IMR-90 (cell line): ENCODE data around the gene HIGD2B. TPM values are rescaled to one million over a fixed set of nuclear protein-coding genes. Genes with fewer than 3 reads are reported as not detected.

Experiments used
- ATAC-seq: fragments of 200-7000 bp; cut with Tn5 transposase; 2 replicates; pipeline ENCODE4 v1.9.1; 2020; ENCODE audit warnings: low read depth, mild to moderate bottlenecking, moderate library complexity
- BruUV-seq: library from RNA; stranded (reverse); fragments of 400-500 nt; replicated peaks from 2 replicates; lab custom pipeline; 2021; lab: Mats Ljungman, UMichigan
- CTCF ChIA-PET: fragments of 300-600 bp; formaldehyde crosslinking; extraction: SDS; loops from one replicate; lab custom pipeline; 2021; ENCODE audit warnings: antibody characterized with exemption; lab: Yijun Ruan, JAX
- POLR2A ChIA-PET: fragments of 300-600 bp; sonication (Branson Sonifier 250); formaldehyde crosslinking; loops from one replicate; lab custom pipeline; 2022; ENCODE audit warnings: antibody characterized with exemption; ENCODE audit not compliant: unreplicated experiment; lab: Charles Lee
- DNase-seq: peaks from one replicate; pipeline ENCODE4 v3.0.0; 2013
- H2AFZ ChIP-seq: replicated peaks from 2 replicates; pipeline ENCODE3; 2013; ENCODE audit warnings: low read length, mild to moderate bottlenecking; ENCODE audit not compliant: poor library complexity
- H2AK5ac ChIP-seq: 2 replicates; pipeline ENCODE4 v1.6.1; 2013; ENCODE audit warnings: low read depth, low read length, inconsistent platforms
- H2AK9ac ChIP-seq: replicated peaks from 2 replicates; pipeline ENCODE3; 2013; ENCODE audit warnings: mild to moderate bottlenecking, low read depth, low read length, moderate library complexity; ENCODE audit not compliant: poor library complexity
- H2BK120ac ChIP-seq: 2 replicates; pipeline ENCODE4 v1.6.1; 2013; ENCODE audit warnings: low read depth, low read length, inconsistent platforms
- H2BK15ac ChIP-seq: 3 replicates; pipeline ENCODE4 v1.6.1; 2013; ENCODE audit warnings: low read depth, low read length, inconsistent platforms
- H2BK20ac ChIP-seq: 2 replicates; pipeline ENCODE4 v1.6.1; 2013; ENCODE audit warnings: low read depth, mild to moderate bottlenecking, inconsistent platforms, low read length, moderate library complexity
- H2BK5ac ChIP-seq: 2 replicates; pipeline ENCODE4 v1.6.1; 2013; ENCODE audit warnings: mild to moderate bottlenecking, low read depth, low read length, inconsistent platforms; ENCODE audit not compliant: poor library complexity, severe bottlenecking
- H3K14ac ChIP-seq: replicated peaks from 2 replicates; pipeline ENCODE4 v1.6.1; 2013; ENCODE audit warnings: low read depth, low read length, inconsistent platforms
- H3K18ac ChIP-seq: 2 replicates; pipeline ENCODE4 v1.6.1; 2013; ENCODE audit warnings: low read depth, low read length, control low read depth
- H3K23ac ChIP-seq: 2 replicates; pipeline ENCODE4 v1.6.1; 2013; ENCODE audit warnings: low read depth, low read length, inconsistent platforms
- H3K27ac ChIP-seq: 2 replicates; pipeline ENCODE4 v1.5.1; 2013; ENCODE audit warnings: mild to moderate bottlenecking, control low read depth, low read length; ENCODE audit not compliant: insufficient read depth
- H3K27me3 ChIP-seq: 2 replicates; pipeline ENCODE4 v1.6.1; 2013; ENCODE audit warnings: low read length; ENCODE audit not compliant: control insufficient read depth, insufficient read depth
- H3K36me3 ChIP-seq: 2 replicates; pipeline ENCODE4 v1.6.1; 2013; ENCODE audit warnings: low read length, mixed read lengths; ENCODE audit not compliant: control insufficient read depth, insufficient read depth
- H3K4ac ChIP-seq: 2 replicates; pipeline ENCODE4 v1.6.1; 2013; ENCODE audit warnings: low read depth, low read length, inconsistent platforms
- H3K4me1 ChIP-seq: 2 replicates; pipeline ENCODE4 v1.6.1; 2013; ENCODE audit warnings: low read length, mixed read lengths; ENCODE audit not compliant: control insufficient read depth, insufficient read depth
- H3K4me2 ChIP-seq: 2 replicates; pipeline ENCODE4 v1.6.1; 2013; ENCODE audit warnings: low read depth, mild to moderate bottlenecking, control low read depth, low read length, moderate library complexity
- H3K4me3 ChIP-seq: 2 replicates; pipeline ENCODE4 v1.5.1; 2013; ENCODE audit warnings: low read depth, mild to moderate bottlenecking, control low read depth, low read length, moderate library complexity; ENCODE audit not compliant: insufficient read depth
- H3K56ac ChIP-seq: 2 replicates; pipeline ENCODE4 v1.6.1; 2013; ENCODE audit warnings: low read length, inconsistent platforms; ENCODE audit not compliant: insufficient read depth; ENCODE audit errors: extremely low read depth
- H3K79me1 ChIP-seq, 2 experiments: 2 replicates each; pipeline ENCODE4 v1.6.1; 2013; ENCODE audit warnings: low read length in 2 of 2, inconsistent platforms in 1 of 2, low read depth in 1 of 2
- H3K9ac ChIP-seq: 2 replicates; pipeline ENCODE4 v1.6.1; 2013; ENCODE audit warnings: low read depth, low read length, control low read depth
- H3K9me1 ChIP-seq: 2 replicates; pipeline ENCODE4 v1.6.1; 2013; ENCODE audit warnings: low read length, inconsistent platforms; ENCODE audit not compliant: insufficient read depth
- H3K9me3 ChIP-seq: 2 replicates; pipeline ENCODE4 v1.6.1; 2013; ENCODE audit warnings: low read length; ENCODE audit not compliant: control insufficient read depth, insufficient read depth
- H4K20me1 ChIP-seq: 2 replicates; pipeline ENCODE4 v1.6.1; 2013; ENCODE audit warnings: low read length, inconsistent platforms; ENCODE audit not compliant: insufficient read depth
- H4K5ac ChIP-seq: 2 replicates; pipeline ENCODE4 v1.6.1; 2013; ENCODE audit warnings: mild to moderate bottlenecking, low read depth, low read length, control low read depth
- H4K8ac ChIP-seq, 2 experiments: 2 replicates each; pipeline ENCODE4 v1.6.1; 2013; ENCODE audit warnings: low read depth in 2 of 2, low read length in 2 of 2, control low read depth in 1 of 2, inconsistent platforms in 1 of 2
- H4K91ac ChIP-seq: 2 replicates; pipeline ENCODE4 v1.6.1; 2013; ENCODE audit warnings: low read depth, low read length, inconsistent platforms; ENCODE audit not compliant: insufficient read depth
- CEBPB ChIP-seq: IDR thresholded peaks from 2 replicates; pipeline ENCODE4 v1.6.1; 2012; ENCODE audit warnings: low read depth, low read length, improper control_type of control experiment
- MAFK ChIP-seq: IDR thresholded peaks from 2 replicates; pipeline ENCODE4 v1.6.1; 2012; ENCODE audit warnings: low read depth, low read length, improper control_type of control experiment
- NFE2L2 ChIP-seq: fragments of 150-350 bp; IDR thresholded peaks from 2 replicates; pipeline ENCODE4 v1.6.1; 2016; ENCODE audit warnings: low read depth, mild to moderate bottlenecking, low read length
- POLR2A ChIP-seq: IDR thresholded peaks from 2 replicates; pipeline ENCODE4 v1.6.1; 2012; ENCODE audit warnings: mild to moderate bottlenecking, low read depth, low read length
- RAD21 ChIP-seq: IDR thresholded peaks from 2 replicates; pipeline ENCODE4 v1.6.1; 2012; ENCODE audit warnings: low read length, improper control_type of control experiment
- SMC3 ChIP-seq: fragments of 150-350 bp; IDR thresholded peaks from 2 replicates; pipeline ENCODE4 v1.6.1; 2016; ENCODE audit warnings: low read depth, mild to moderate bottlenecking, antibody characterized with exemption, low read length, moderate library complexity
- WGBS, 2 experiments: methylation state at CpG; one replicate each; pipeline versions ENCODE4 v1.1.5 to v1.1.7; 2013; ENCODE audit warnings: missing lambda C conversion rate in 2 of 2; ENCODE audit not compliant: insufficient read length in 1 of 2; ENCODE audit errors: extremely low coverage in 2 of 2; 5-methylcytosine and 5-hydroxymethylcytosine counted together
- dilution Hi-C: fragments of 300-500 bp; cut with HindIII; formaldehyde crosslinking; loops from one replicate; pipeline ENCODE4 v1.14.3; 2018; ENCODE audit warnings: low sequenced_read_pairs; ENCODE audit not compliant: unreplicated experiment
- in situ Hi-C: fragments of 300-500 bp; cut with MboI; formaldehyde crosslinking; loops from 3 replicates; pipeline ENCODE4 v1.14.3; 2019; ENCODE audit warnings: low sequenced_read_pairs, inconsistent platforms, mixed read lengths
- intact Hi-C: fragments of 100-400 bp; cut with micrococcal nuclease; formaldehyde crosslinking; loops from 2 replicates; pipeline ENCODE4 v1.10.0; 2022
- polyA plus RNA-seq, 3 experiments: library from polyadenylated mRNA; depleted of rRNA; stranded (reverse); fragments of >200 nt; gene quantifications; 2 replicates each; pipeline ENCODE4 v1.2.3, GENCODE V29; 2012; ENCODE audit warnings: low replicate concordance in 1 of 3
- total RNA-seq: library from RNA; depleted of rRNA; stranded (reverse); fragments of >200 nt; gene quantifications from 2 replicates; pipeline ENCODE4 v1.2.3, GENCODE V29; 2012
- TF ChIP-seq, protein P1 (sequence below): conservative IDR thresholded peaks from 2 replicates; pipeline ENCODE4 v1.5.1; 2012; ENCODE audit warnings: mild to moderate bottlenecking, low read depth, low read length, improper control_type of control experiment
- TF ChIP-seq, protein P2 (sequence below): fragments of 150-350 bp; IDR thresholded peaks from 2 replicates; pipeline ENCODE4 v1.6.1; 2017; ENCODE audit warnings: mild to moderate bottlenecking, antibody characterized with exemption, low read length, low read depth

Gene HIGD2B
- total and polyA plus RNA-seq, 2 of the 4 experiments (the other 2 are of a cell fraction) = not detected

DNA sequence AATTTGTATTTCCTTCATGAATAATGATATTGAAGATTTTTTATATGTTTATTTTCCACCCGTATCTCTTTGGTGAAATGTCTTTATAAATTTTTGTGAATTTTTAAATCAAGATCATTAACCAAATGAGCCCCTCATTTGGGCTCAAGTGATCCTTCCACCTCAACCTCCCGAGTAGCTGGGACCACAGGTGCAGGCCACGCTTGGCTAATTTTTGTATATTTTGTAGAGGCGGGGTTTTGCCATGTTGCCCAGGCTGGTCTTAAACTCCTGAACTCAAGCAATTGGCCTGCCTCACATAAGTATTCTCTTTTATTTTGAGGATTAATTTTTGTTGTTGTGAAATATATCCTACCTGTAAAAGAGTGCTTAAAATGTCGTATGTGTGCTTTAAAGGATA, 5.0 kb upstream of the HIGD2B start:
- H2BK20ac ChIP-seq = no peak overlapping the region
- TF ChIP-seq, protein P1, sequence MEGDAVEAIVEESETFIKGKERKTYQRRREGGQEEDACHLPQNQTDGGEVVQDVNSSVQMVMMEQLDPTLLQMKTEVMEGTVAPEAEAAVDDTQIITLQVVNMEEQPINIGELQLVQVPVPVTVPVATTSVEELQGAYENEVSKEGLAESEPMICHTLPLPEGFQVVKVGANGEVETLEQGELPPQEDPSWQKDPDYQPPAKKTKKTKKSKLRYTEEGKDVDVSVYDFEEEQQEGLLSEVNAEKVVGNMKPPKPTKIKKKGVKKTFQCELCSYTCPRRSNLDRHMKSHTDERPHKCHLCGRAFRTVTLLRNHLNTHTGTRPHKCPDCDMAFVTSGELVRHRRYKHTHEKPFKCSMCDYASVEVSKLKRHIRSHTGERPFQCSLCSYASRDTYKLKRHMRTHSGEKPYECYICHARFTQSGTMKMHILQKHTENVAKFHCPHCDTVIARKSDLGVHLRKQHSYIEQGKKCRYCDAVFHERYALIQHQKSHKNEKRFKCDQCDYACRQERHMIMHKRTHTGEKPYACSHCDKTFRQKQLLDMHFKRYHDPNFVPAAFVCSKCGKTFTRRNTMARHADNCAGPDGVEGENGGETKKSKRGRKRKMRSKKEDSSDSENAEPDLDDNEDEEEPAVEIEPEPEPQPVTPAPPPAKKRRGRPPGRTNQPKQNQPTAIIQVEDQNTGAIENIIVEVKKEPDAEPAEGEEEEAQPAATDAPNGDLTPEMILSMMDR = no peak
- TF ChIP-seq SMC3 (no peak), CEBPB (no peak), RAD21 (no peak), POLR2A (no peak), MAFK (no peak), NFE2L2 (no peak)
- TF ChIP-seq, protein P2, sequence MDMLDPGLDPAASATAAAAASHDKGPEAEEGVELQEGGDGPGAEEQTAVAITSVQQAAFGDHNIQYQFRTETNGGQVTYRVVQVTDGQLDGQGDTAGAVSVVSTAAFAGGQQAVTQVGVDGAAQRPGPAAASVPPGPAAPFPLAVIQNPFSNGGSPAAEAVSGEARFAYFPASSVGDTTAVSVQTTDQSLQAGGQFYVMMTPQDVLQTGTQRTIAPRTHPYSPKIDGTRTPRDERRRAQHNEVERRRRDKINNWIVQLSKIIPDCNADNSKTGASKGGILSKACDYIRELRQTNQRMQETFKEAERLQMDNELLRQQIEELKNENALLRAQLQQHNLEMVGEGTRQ = no peak
- H3K14ac ChIP-seq = no peak overlapping the region
- H3K36me3 ChIP-seq = no peaks in the 10 kb centered on the region; the same call in 1 of the 2 replicates
- H2BK15ac ChIP-seq = no peak overlapping the region
- no peak overlapping the region for H3K56ac ChIP-seq
- no peaks in the 10 kb centered on the region for H3K27me3 ChIP-seq
- H3K4ac ChIP-seq = no peak overlapping the region
- no peaks in the 10 kb centered on the region for H3K4me1 ChIP-seq
- no peak overlapping the region for H3K23ac ChIP-seq
- no peak overlapping the region for H2AFZ ChIP-seq
- no peak overlapping the region for H2BK120ac ChIP-seq
- ChIA-PET POLR2A (no interaction called here), CTCF (no interaction called here)
- no peak overlapping the region for H4K5ac ChIP-seq
- H3K9me3 ChIP-seq = no peaks in the 10 kb centered on the region
- WGBS, 2 experiments = no CpG with 5 or more reads among the region's 5 CpGs
- peaks cover 0 to 12% of the 10 kb centered on the region in 2 experiments; a peak in 3 of 4 replicates for H3K79me1 ChIP-seq
- no TSS peak for BruUV-seq
- no peaks in the 10 kb centered on the region for H4K20me1 ChIP-seq
- no peak overlapping the region for H4K91ac ChIP-seq
- H3K9ac ChIP-seq = no peak overlapping the region
- H3K4me3 ChIP-seq = no peak overlapping the region
- intact Hi-C loops = no loop called here
- no peak overlapping the region for H3K27ac ChIP-seq
- no peak overlapping the region for H2BK5ac ChIP-seq
- no peak overlapping the region for H3K4me2 ChIP-seq
- no peak overlapping the region for H3K18ac ChIP-seq
- dilution Hi-C loops = no loop called here
- no peak overlapping the region for H2AK9ac ChIP-seq
- no peaks in the 10 kb centered on the region for H3K9me1 ChIP-seq
- ATAC-seq = no peak
- in situ Hi-C loops = no loop called here
- no peak overlapping the region for H4K8ac ChIP-seq
- DNase-seq = no peak
- H2AK5ac ChIP-seq = no peak overlapping the region
